ENCODE results near the gene DDC. TPM values are rescaled to one million over a fixed set of nuclear protein-coding genes. Genes with fewer than 3 reads are reported as not detected.

DDC gene
- total RNA-seq, 2 donors from 2014 or later: 85.4 to 90.2 TPM

GRCh38 chr7:50456371-50457123 is 108.7 kb downstream of the DDC start:
- Histone ChIP-seq H3K27ac (no peak overlapping the region), H3K27me3 (no peaks in the 10 kb centered on the region), H3K9ac (ENCODE audit: low read depth in 2 of 2, low read length in 2 of 2) (no peak overlapping the region), H3K9me3 (no peaks in the 10 kb centered on the region), H3K4me1 (no peaks in the 10 kb centered on the region), H3K4me3 (no peak overlapping the region), H3K36me3 (no peaks in the 10 kb centered on the region)
- no peak for TF ChIP-seq CTCF (IDR thresholded peaks at IDR 0.05)
- DNase-seq: no peak
- intact Hi-C loops (cut with DNase I): no loop called here

- DNase-seq: no peak
- Histone ChIP-seq H3K4me3 (no peak overlapping the region), H3K27ac (no peak overlapping the region), H3K27me3 (no peaks in the 10 kb centered on the region), H3K36me3 (no peaks in the 10 kb centered on the region), H3K9ac (ENCODE audit: low read depth in 2 of 2, low read length in 2 of 2) (no peak overlapping the region), H3K4me1 (no peaks in the 10 kb centered on the region), H3K9me3 (no peaks in the 10 kb centered on the region)
- intact Hi-C loops (cut with DNase I): no loop called here
- no peak for TF ChIP-seq CTCF (IDR thresholded peaks at IDR 0.05)
These were observed 109.5 kb downstream of the DDC start for GRCh38 chr7:50455658-50456057.

- H3K4me1 ChIP-seq: no peaks in the 10 kb centered on the region
- H3K36me3 ChIP-seq: no peaks in the 10 kb centered on the region
- H3K27ac ChIP-seq: no peak overlapping the region
- no peaks in the 10 kb centered on the region for H3K27me3 ChIP-seq
- peak; percentile 32 for DNase-seq
- no peak for TF ChIP-seq CTCF (IDR thresholded peaks at IDR 0.05)
- H3K4me3 ChIP-seq: no peak overlapping the region
- no peak overlapping the region for H3K9ac ChIP-seq (ENCODE audit: low read depth in 2 of 2, low read length in 2 of 2)
- H3K9me3 ChIP-seq: no peaks in the 10 kb centered on the region
- intact Hi-C loops (cut with DNase I): no loop called here
These were observed 110.2 kb downstream of the DDC start for GRCh38 chr7:50454968-50455367.

- H3K4me1 ChIP-seq: peaks cover 8% of the 10 kb centered on the region
- no peaks in the 10 kb centered on the region for H3K27me3 ChIP-seq
- no peak for TF ChIP-seq CTCF (IDR thresholded peaks at IDR 0.05)
- H3K9ac ChIP-seq (ENCODE audit: low read depth in 2 of 2, low read length in 2 of 2): peak overlapping the region; percentile 63 to 70
- peak overlapping the region; percentile 89 for H3K4me3 ChIP-seq
- no peaks in the 10 kb centered on the region for H3K9me3 ChIP-seq
- peak overlapping the region; percentile 30 for H3K27ac ChIP-seq
- H3K36me3 ChIP-seq: no peaks in the 10 kb centered on the region
- no peak for DNase-seq
- intact Hi-C loops (cut with DNase I): no loop called here
These were observed 114.6 kb downstream of the DDC start for GRCh38 chr7:50450590-50451032.

- TF ChIP-seq CTCF (IDR thresholded peaks at IDR 0.05): no peak
- Histone ChIP-seq H3K27me3 (no peaks in the 10 kb centered on the region), H3K4me3 (peak within 1 kb of the TSS; percentile 89), H3K9me3 (no peaks in the 10 kb centered on the region), H3K36me3 (no peaks in the 10 kb centered on the region), H3K27ac (peak within 1 kb of the TSS; percentile 30), H3K9ac (ENCODE audit: low read depth in 2 of 2, low read length in 2 of 2) (peak within 1 kb of the TSS; percentile 63 to 70), H3K4me1 (peaks cover 8% of the 10 kb centered on the region)
- intact Hi-C loops (cut with DNase I): no loop called here
- DNase-seq: peak; percentile 82
These were observed 115.2 kb downstream of the DDC start, which contains the start of gene FIGNL1 for GRCh38 chr7:50449881-50450589. TSS of gene FIGNL1 (minus strand) at chr7:50450350. CDS start at chr7:50447287, 3,063 bp downstream.

Measured in colonic mucosa (tissue), 4 donors.